ENCODE measurements around the gene BCAS4.
"Not testable (repeated sequence)": the region's sequence is repeated elsewhere in the genome, so short reads cannot be mapped to it uniquely, and the experiment has no call there.

BCAS4 gene

DNA sequence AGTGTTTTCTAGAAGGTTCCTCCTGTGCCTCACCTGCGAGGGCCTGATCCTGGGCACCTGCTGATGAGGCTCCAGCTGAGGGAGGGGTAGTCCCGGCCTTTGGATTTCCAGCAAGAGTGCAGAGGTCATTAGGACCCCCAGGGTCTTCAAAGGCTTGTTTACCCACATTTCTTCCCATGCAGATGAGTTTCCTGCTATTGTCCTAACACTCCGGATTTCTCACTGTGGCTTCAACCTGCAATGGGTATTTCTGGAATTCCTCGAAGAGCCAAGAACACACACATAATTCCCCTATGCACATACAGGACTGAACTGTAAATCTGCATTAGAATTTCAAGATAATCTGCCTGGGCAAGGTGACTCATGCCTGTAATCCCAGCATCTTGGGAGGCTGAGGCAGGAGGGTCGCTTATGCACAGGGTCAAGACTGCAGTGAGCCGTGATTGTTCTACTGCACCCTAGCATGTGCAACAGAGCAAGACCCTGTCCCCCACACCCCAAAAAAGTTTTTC is 82.4 kb downstream of the BCAS4 start:
- H4K20me1 ChIP-seq (ENCODE audit: control insufficient read depth, insufficient read depth, low read depth, low read length), result no peaks in the 10 kb centered on the region
- H3F3A ChIP-seq (ENCODE audit: control insufficient read depth, insufficient read depth), result peaks cover 7% of the 10 kb centered on the region
- TF ChIP-seq, protein P1, sequence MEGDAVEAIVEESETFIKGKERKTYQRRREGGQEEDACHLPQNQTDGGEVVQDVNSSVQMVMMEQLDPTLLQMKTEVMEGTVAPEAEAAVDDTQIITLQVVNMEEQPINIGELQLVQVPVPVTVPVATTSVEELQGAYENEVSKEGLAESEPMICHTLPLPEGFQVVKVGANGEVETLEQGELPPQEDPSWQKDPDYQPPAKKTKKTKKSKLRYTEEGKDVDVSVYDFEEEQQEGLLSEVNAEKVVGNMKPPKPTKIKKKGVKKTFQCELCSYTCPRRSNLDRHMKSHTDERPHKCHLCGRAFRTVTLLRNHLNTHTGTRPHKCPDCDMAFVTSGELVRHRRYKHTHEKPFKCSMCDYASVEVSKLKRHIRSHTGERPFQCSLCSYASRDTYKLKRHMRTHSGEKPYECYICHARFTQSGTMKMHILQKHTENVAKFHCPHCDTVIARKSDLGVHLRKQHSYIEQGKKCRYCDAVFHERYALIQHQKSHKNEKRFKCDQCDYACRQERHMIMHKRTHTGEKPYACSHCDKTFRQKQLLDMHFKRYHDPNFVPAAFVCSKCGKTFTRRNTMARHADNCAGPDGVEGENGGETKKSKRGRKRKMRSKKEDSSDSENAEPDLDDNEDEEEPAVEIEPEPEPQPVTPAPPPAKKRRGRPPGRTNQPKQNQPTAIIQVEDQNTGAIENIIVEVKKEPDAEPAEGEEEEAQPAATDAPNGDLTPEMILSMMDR (IDR thresholded peaks at IDR 0.05; ENCODE audit: low read depth, low read length, poor library complexity, severe bottlenecking), result no peak
- no peak for TF ChIP-seq EZH2phosphoT487 (IDR thresholded peaks at IDR 0.05; ENCODE audit: borderline replicate concordance, low read length)
- peaks cover 90% of the 10 kb centered on the region for H3K36me3 ChIP-seq (ENCODE audit: control insufficient read depth, low read length)
- no peaks in the 10 kb centered on the region for H3K27me3 ChIP-seq (ENCODE audit: control insufficient read depth, low read length)
- no peak overlapping the region for H3K4me3 ChIP-seq (ENCODE audit: low read length)
- peaks cover 8% of the 10 kb centered on the region; the same call in 1 of the 2 replicates for H3K79me2 ChIP-seq (ENCODE audit: control insufficient read depth, low read length)
- H3K9me2 ChIP-seq (replicated peaks; ENCODE audit: control insufficient read depth, low read length), result no peaks in the 10 kb centered on the region
- no peaks in the 10 kb centered on the region for H3K9me3 ChIP-seq (ENCODE audit: control insufficient read depth, insufficient read depth, low read length)
- H3K4me2 ChIP-seq (ENCODE audit: low read length), result no peak overlapping the region
- H3K4me1 ChIP-seq (ENCODE audit: control insufficient read depth, low read length), result peaks cover 8% of the 10 kb centered on the region
- H3K27ac ChIP-seq (ENCODE audit: low read depth, low read length), result no peak overlapping the region

DNA sequence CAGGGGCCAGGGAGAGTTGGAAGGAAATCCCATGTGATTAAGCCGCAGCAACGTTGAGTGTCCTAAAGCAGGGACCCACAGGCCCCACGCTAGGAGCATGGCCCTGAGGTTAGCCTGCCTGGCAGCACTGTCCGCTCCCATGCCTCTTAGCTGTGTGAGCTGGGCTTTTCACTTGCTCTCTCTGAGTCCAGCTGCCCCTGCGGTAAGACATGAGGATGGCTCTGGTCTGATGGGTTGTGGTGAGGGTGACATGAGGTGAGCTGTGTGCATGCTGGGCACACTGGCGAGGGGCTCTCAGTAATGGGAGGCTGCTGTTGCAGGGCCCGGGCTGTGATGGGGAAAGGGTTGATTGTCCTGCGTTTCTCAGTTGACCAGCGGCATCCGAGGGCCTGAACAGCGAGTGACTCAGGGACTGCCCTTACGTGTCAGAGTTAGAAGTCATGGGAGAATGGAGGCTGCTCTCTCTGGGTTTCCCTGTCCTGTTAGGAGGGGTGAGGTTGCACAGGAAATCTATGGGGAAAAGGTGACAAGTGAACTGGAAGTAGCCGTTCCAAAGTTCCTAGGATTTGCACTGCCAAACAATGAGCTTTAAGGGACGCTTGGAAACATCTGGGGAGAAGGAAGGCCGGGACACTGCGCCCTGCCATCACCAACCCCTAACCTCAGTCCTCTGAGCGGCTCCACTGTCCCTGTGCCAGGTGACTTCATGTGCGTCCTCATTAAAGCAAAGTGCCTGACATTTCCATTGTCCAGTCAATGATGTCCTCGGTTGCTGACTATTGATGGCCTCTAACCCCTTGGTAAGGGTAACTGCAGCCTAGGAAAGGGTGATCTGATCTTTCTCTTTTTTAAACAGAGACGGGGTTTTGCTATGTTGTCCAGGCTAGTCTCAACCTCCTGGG is 85.0 kb downstream of the BCAS4 start:
- Histone ChIP-seq H3K36me3 (ENCODE audit: control insufficient read depth, low read length) (peaks cover 74% of the 10 kb centered on the region), H3K79me2 (ENCODE audit: control insufficient read depth, low read length) (no peaks in the 10 kb centered on the region), H3K9me3 (ENCODE audit: control insufficient read depth, insufficient read depth, low read length) (no peaks in the 10 kb centered on the region), H3K9me2 (replicated peaks; ENCODE audit: control insufficient read depth, low read length) (no peaks in the 10 kb centered on the region), H3K27me3 (ENCODE audit: control insufficient read depth, low read length) (no peaks in the 10 kb centered on the region), H3K4me2 (ENCODE audit: low read length) (no peak overlapping the region), H4K20me1 (ENCODE audit: control insufficient read depth, insufficient read depth, low read depth, low read length) (no peaks in the 10 kb centered on the region), H3K27ac (ENCODE audit: low read depth, low read length) (no peak overlapping the region), H3K4me3 (ENCODE audit: low read length) (no peak overlapping the region), H3K4me1 (ENCODE audit: control insufficient read depth, low read length) (no peaks in the 10 kb centered on the region), H3F3A (ENCODE audit: control insufficient read depth, insufficient read depth) (peaks cover 24% of the 10 kb centered on the region)
- TF ChIP-seq EZH2phosphoT487 (IDR thresholded peaks at IDR 0.05; ENCODE audit: borderline replicate concordance, low read length), result no peak
- TF ChIP-seq, protein P1 (IDR thresholded peaks at IDR 0.05; ENCODE audit: low read depth, low read length, poor library complexity, severe bottlenecking), result no peak

DNA sequence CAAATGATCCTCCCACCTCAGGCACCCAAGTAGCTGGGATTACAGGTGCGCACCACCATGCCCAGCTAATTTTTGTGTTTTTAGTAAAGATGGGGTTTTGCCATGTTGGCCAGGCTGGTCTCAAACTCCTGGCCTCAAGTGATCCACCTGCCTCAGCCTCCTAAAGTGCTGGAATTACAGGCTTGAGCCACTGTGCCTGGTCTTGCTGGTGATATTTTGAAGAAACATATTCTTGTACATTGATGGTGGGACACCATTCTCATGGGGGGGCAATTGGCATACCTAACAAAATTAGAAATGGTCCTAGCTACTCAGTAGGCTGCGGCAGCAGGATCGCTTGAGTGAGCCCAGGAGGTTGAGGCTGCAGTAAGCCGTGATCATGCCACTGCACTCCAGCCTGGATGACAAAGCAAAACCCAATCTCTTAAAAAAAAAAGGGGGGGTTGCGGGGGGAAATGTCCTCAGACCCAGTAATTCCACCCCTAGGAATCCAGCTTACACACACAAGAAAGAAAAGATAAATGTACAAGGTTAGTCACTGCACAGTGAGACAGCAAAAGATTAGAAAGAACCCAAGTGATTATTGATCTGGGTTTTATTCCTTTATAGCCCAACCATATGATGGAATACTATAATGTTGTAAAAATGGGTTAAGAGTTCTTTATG is 87.0 kb downstream of the BCAS4 start:
- H3K4me1 ChIP-seq (ENCODE audit: control insufficient read depth, low read length); H3K79me2 ChIP-seq (ENCODE audit: control insufficient read depth, low read length); H3K27ac ChIP-seq (ENCODE audit: low read depth, low read length); H3K27me3 ChIP-seq (ENCODE audit: control insufficient read depth, low read length); H3K9me3 ChIP-seq (ENCODE audit: control insufficient read depth, insufficient read depth, low read length); H3K4me3 ChIP-seq (ENCODE audit: low read length); H3K4me2 ChIP-seq (ENCODE audit: low read length); H3K9me2 ChIP-seq (replicated peaks; ENCODE audit: control insufficient read depth, low read length); H4K20me1 ChIP-seq (ENCODE audit: control insufficient read depth, insufficient read depth, low read depth, low read length): not testable (repeated sequence)
- Histone ChIP-seq H3F3A (ENCODE audit: control insufficient read depth, insufficient read depth) (peaks cover 35% of the 10 kb centered on the region), H3K36me3 (ENCODE audit: control insufficient read depth, low read length) (peaks cover 62% of the 10 kb centered on the region)

DNA sequence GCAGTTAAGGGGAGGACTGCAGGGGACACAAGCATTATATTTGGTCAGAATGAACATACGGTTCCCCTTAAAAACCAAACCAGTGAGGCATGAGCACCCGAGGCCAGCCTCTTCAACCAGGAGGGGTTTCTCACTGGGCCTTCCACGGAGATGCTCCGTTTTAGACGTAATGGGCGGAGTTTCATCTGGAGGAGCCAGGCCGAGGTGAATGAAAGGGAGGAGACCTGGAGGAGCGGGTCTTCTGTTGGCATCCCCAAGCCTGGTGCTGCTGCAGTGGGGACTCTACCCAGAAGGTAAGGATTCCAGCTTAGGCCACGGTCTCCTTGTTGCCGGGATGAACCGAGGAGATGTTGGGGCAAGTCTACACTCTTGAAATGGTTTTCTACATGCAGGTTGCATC is 89.0 kb downstream of the BCAS4 start:
- no peak overlapping the region for H3K4me3 ChIP-seq (ENCODE audit: low read length)
- peaks cover 50% of the 10 kb centered on the region for H3F3A ChIP-seq (ENCODE audit: control insufficient read depth, insufficient read depth)
- no peaks in the 10 kb centered on the region for H3K27me3 ChIP-seq (ENCODE audit: control insufficient read depth, low read length)
- no peaks in the 10 kb centered on the region for H3K4me1 ChIP-seq (ENCODE audit: control insufficient read depth, low read length)
- H3K4me2 ChIP-seq (ENCODE audit: low read length), result no peak overlapping the region
- H4K20me1 ChIP-seq (ENCODE audit: control insufficient read depth, insufficient read depth, low read depth, low read length), result 0 out of 2 replicates have a peak, but pooled peaks cover 4% of the 10 kb centered on the region
- no peaks in the 10 kb centered on the region for H3K9me3 ChIP-seq (ENCODE audit: control insufficient read depth, insufficient read depth, low read length)
- H3K27ac ChIP-seq (ENCODE audit: low read depth, low read length), result no peak overlapping the region
- H3K9me2 ChIP-seq (replicated peaks; ENCODE audit: control insufficient read depth, low read length), result no peaks in the 10 kb centered on the region
- H3K36me3 ChIP-seq (ENCODE audit: control insufficient read depth, low read length), result peaks cover 54% of the 10 kb centered on the region
- H3K79me2 ChIP-seq (ENCODE audit: control insufficient read depth, low read length), result no peaks in the 10 kb centered on the region
- TF ChIP-seq, protein P1 (IDR thresholded peaks at IDR 0.05; ENCODE audit: low read depth, low read length, poor library complexity, severe bottlenecking), result no peak
- no peak for TF ChIP-seq EZH2phosphoT487 (IDR thresholded peaks at IDR 0.05; ENCODE audit: borderline replicate concordance, low read length)

Measured in DOHH2 (cell line).